Inferior parietal cortex (tissue), 1 donor: Measurements from ENCODE around the gene SPAG16.
"Not testable (repeated sequence)": the region's sequence is repeated elsewhere in the genome, so short reads cannot be mapped to it uniquely, and the experiment has no call there.

Source experiments
- DNase-seq: peaks from one replicate; pipeline ENCODE4 v3.0.0-alpha.2; 2016; ENCODE audit errors: extremely low spot score

The SPAG16 gene

GRCh38 chr2:213408426-213409070, 124.3 kb downstream of the SPAG16 start:
- not testable (repeated sequence) for DNase-seq

GRCh38 chr2:213410687-213411086, 126.4 kb downstream of the SPAG16 start:
- not testable (repeated sequence) for DNase-seq

GRCh38 chr2:213411582-213412289, 127.5 kb downstream of the SPAG16 start:
- DNase-seq: no peak

- no peak for DNase-seq
Observed at GRCh38 chr2:213415093-213415492, 130.8 kb downstream of the SPAG16 start.

- no peak for DNase-seq
Observed at GRCh38 chr2:213416832-213417231, 132.6 kb downstream of the SPAG16 start.

GRCh38 chr2:213419980-213420379, 135.7 kb downstream of the SPAG16 start:
- DNase-seq: no peak

GRCh38 chr2:213420828-213421385, 136.6 kb downstream of the SPAG16 start:
- DNase-seq: no peak

- no peak for DNase-seq
Observed at GRCh38 chr2:213422211-213422610, 137.9 kb downstream of the SPAG16 start.

GRCh38 chr2:213425618-213426017, 141.4 kb downstream of the SPAG16 start:
- no peak for DNase-seq

- no peak for DNase-seq
Observed at GRCh38 chr2:213429516-213429915, 145.3 kb downstream of the SPAG16 start.

- DNase-seq: no peak
Observed at GRCh38 chr2:213443921-213444320, 159.7 kb downstream of the SPAG16 start.

GRCh38 chr2:213451542-213452239, 167.4 kb downstream of the SPAG16 start:
- DNase-seq: no peak

GRCh38 chr2:213455316-213456008, 171.2 kb downstream of the SPAG16 start:
- DNase-seq: no peak

GRCh38 chr2:213475433-213475832, 191.2 kb downstream of the SPAG16 start:
- no peak for DNase-seq

- DNase-seq: no peak
Observed at GRCh38 chr2:213476641-213477040, 192.4 kb downstream of the SPAG16 start.

- peak; percentile 13 for DNase-seq
Observed at GRCh38 chr2:213490087-213490486, 205.8 kb downstream of the SPAG16 start.

- DNase-seq: no peak
Observed at GRCh38 chr2:213491376-213491775, 207.1 kb downstream of the SPAG16 start.

GRCh38 chr2:213496226-213496625, 212.0 kb downstream of the SPAG16 start:
- no peak for DNase-seq

- no peak for DNase-seq
Observed at GRCh38 chr2:213500881-213501280, 216.6 kb downstream of the SPAG16 start.

- DNase-seq: no peak
Observed at GRCh38 chr2:213524164-213524563, 239.9 kb downstream of the SPAG16 start.

GRCh38 chr2:213537579-213537978, 253.3 kb downstream of the SPAG16 start:
- no peak for DNase-seq

GRCh38 chr2:213544940-213545339, 260.7 kb downstream of the SPAG16 start:
- no peak for DNase-seq
